HCT116 (cell line): Measurements from ENCODE around the gene AIF1.

ENCODE experiments used
- CEBPB ChIP-seq: IDR thresholded peaks from 2 replicates; pipeline ENCODE4 v1.6.1; 2012; ENCODE audit warnings: low read depth
- EZH2 ChIP-seq: fragments of 200-600 bp; sonication (generic); IDR thresholded peaks from 2 replicates; pipeline ENCODE4 v1.6.1; 2017; ENCODE audit warnings: antibody characterized with exemption, mixed run types
- POLR2A ChIP-seq: IDR thresholded peaks from 2 replicates; pipeline ENCODE4 v1.7.0; 2011; ENCODE audit warnings: borderline replicate concordance; ENCODE audit not compliant: insufficient read depth, insufficient read length; ENCODE audit errors: extremely low read depth

- TF ChIP-seq CEBPB (no peak), POLR2A (no peak), EZH2 (no peak)
Observed at GRCh38 chr6:31631209-31631608, 16.2 kb downstream of the AIF1 start.
